HL-60 (cell line): ENCODE measurements around the gene ESPN.
A peak's percentile ranks its signal among the peaks of the same experiment; 100 is the strongest.

Experiments
- DNase-seq, 2 experiments: peaks; one replicate each; pipeline ENCODE4 v3.0.0-alpha.2; 2010 to 2020; ENCODE audit warnings: low read depth in 1 of 2, low spot score in 1 of 2
- H3K27ac ChIP-seq: fragments of 250-450 bp; sonication (Bioruptor Pico); replicated peaks from 2 replicates; pipeline ENCODE4 v1.5.1; 2020; ENCODE audit warnings: mild to moderate bottlenecking, moderate library complexity
- H3K27me3 ChIP-seq: fragments of 250-450 bp; sonication (Bioruptor Pico); 2 replicates; pipeline ENCODE4 v1.5.1; 2021; ENCODE audit warnings: mild to moderate bottlenecking, moderate library complexity; ENCODE audit not compliant: insufficient read depth, poor library complexity, severe bottlenecking
- H3K4me3 ChIP-seq: replicated peaks from 2 replicates; pipeline ENCODE4 v1.5.1; 2011; ENCODE audit warnings: mild to moderate bottlenecking, control low read depth, low read length; ENCODE audit not compliant: insufficient read depth
- GABPA ChIP-seq: IDR thresholded peaks from 2 replicates; pipeline ENCODE4 v1.6.1; 2012; ENCODE audit warnings: low read depth
- POLR2AphosphoS5 ChIP-seq: IDR thresholded peaks from 2 replicates; pipeline ENCODE4 v1.6.1; 2012; ENCODE audit warnings: low read depth
- SPI1 ChIP-seq: IDR thresholded peaks from 2 replicates; pipeline ENCODE4 v1.6.1; 2012; ENCODE audit warnings: low read depth, mild to moderate bottlenecking, borderline replicate concordance
- TF ChIP-seq, protein P1 (sequence below): IDR thresholded peaks from one replicate; pipeline ENCODE4 v1.5.1; 2011; ENCODE audit warnings: low read length, control low read depth, inconsistent platforms; ENCODE audit not compliant: insufficient read depth
- TF ChIP-seq, protein P2 (sequence below): IDR thresholded peaks from 2 replicates; pipeline ENCODE4 v1.6.1; 2012; ENCODE audit warnings: low read depth; ENCODE audit not compliant: insufficient replicate concordance

ESPN gene

DNA sequence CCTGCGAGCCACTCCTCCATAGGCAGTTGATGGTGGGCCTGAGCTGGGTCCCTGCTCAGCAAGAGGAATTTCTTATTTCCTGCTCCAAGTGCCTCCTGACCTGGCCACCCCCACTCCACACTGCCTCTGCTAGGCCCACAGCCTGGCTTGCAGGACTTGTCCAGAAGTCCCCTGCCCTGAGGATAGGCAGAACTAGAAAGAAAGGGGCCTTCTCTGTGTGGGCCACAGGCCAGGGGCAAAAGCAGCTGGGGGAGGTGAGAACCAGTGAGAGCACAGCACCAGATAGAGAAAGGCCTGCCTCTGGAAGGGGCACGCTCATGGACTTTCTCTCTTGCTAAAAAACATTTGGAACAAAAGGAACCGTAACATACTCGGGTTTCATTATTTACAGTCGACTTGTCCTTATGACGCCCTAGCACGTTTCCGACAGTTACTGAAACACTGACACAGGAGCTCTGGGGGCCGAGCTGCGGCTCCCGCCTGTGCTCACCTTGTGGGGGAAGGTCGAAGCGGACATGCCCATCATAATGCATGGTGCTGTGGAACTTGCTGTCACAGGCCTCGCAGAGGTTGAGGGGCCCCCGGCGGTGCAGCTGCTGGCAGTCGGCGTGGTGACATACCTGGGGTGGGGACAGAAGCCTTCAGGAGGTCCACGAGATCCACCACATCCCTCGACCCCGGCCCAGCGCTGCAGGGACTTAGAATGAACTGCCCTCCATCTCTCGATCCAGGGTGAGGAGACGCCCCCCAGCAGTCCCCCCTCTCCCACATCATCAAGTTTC, 52.7 kb downstream of the ESPN start:
- peaks cover 3% of the 10 kb centered on the region for H3K27me3 ChIP-seq

DNA sequence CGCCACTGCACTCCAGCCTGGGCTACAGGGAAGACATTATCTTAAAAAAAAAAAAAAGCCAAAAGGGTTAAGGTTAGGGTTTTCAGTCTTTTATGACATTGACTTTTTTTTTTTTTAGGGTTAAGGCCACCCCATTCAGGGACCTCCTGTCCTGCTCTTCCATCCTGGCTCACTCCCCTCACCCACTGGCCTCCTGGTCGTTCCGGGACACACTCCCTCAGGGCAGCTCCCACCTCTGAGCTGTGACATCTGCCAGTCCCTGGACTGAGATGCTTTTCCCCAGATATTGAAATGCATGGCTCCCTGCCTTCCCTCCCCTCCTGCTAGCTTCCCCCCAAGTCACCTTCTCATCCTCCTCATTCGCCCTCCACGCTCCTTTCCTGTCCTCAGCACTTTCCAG, 57.2 kb downstream of the ESPN start:
- no peak for DNase-seq
- Histone ChIP-seq H3K27me3 (peaks cover 42% of the 10 kb centered on the region), H3K4me3 (no peak overlapping the region), H3K27ac (no peak overlapping the region)
- TF ChIP-seq SPI1, result no peak
- TF ChIP-seq GABPA, result no peak
- no peak for TF ChIP-seq POLR2AphosphoS5
- TF ChIP-seq, protein P1, sequence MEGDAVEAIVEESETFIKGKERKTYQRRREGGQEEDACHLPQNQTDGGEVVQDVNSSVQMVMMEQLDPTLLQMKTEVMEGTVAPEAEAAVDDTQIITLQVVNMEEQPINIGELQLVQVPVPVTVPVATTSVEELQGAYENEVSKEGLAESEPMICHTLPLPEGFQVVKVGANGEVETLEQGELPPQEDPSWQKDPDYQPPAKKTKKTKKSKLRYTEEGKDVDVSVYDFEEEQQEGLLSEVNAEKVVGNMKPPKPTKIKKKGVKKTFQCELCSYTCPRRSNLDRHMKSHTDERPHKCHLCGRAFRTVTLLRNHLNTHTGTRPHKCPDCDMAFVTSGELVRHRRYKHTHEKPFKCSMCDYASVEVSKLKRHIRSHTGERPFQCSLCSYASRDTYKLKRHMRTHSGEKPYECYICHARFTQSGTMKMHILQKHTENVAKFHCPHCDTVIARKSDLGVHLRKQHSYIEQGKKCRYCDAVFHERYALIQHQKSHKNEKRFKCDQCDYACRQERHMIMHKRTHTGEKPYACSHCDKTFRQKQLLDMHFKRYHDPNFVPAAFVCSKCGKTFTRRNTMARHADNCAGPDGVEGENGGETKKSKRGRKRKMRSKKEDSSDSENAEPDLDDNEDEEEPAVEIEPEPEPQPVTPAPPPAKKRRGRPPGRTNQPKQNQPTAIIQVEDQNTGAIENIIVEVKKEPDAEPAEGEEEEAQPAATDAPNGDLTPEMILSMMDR, result no peak
- TF ChIP-seq, protein P2, sequence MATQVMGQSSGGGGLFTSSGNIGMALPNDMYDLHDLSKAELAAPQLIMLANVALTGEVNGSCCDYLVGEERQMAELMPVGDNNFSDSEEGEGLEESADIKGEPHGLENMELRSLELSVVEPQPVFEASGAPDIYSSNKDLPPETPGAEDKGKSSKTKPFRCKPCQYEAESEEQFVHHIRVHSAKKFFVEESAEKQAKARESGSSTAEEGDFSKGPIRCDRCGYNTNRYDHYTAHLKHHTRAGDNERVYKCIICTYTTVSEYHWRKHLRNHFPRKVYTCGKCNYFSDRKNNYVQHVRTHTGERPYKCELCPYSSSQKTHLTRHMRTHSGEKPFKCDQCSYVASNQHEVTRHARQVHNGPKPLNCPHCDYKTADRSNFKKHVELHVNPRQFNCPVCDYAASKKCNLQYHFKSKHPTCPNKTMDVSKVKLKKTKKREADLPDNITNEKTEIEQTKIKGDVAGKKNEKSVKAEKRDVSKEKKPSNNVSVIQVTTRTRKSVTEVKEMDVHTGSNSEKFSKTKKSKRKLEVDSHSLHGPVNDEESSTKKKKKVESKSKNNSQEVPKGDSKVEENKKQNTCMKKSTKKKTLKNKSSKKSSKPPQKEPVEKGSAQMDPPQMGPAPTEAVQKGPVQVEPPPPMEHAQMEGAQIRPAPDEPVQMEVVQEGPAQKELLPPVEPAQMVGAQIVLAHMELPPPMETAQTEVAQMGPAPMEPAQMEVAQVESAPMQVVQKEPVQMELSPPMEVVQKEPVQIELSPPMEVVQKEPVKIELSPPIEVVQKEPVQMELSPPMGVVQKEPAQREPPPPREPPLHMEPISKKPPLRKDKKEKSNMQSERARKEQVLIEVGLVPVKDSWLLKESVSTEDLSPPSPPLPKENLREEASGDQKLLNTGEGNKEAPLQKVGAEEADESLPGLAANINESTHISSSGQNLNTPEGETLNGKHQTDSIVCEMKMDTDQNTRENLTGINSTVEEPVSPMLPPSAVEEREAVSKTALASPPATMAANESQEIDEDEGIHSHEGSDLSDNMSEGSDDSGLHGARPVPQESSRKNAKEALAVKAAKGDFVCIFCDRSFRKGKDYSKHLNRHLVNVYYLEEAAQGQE, result no peak

More for the DNA sequence above, 52.7 kb downstream of the ESPN start:
- H3K27ac ChIP-seq, result no peak overlapping the region
- no peak for DNase-seq
- TF ChIP-seq GABPA (no peak), POLR2AphosphoS5 (no peak), SPI1 (no peak)
- TF ChIP-seq, protein P1, result no peak
- TF ChIP-seq, protein P2, result no peak
- H3K4me3 ChIP-seq, result no peak overlapping the region

DNA sequence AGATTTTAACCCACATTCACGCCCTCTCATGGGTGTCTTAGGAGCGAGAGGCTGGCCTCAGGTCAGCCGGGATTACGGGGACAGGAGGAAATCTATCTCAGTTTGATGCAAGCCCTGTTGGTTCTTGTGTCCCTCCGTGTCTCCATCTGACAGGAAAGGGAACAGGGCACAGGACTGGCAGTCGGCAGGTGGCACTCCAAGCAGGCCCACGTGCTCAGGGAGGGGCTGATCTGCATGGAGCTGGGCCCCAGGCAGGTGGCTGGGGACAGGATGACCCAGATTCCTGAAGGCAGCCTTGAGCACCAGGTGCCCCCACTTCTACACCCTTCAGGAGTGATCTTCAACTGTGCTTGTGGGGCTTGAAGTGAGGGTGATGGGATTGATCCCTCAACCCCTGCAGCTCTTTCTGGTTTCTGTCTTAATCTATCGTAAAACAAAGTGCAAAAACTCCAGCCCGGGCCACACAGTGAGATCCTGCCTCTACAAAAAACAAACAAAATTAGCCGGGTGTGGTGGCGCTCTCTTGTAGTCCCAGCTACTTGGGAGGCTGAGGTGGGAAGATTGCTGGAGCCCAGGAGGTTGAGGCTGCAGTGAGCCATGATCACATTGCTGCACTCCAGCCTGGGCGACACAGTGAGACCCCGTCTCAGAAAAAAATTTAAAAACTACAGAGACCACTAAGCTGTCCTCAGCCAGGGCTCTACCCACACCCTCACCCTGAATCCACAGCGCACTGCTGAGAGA, 58.6 kb downstream of the ESPN start:
- peaks cover 51% of the 10 kb centered on the region for H3K27me3 ChIP-seq
- TF ChIP-seq POLR2AphosphoS5 (no peak), GABPA (no peak), SPI1 (no peak)
- TF ChIP-seq, protein P1, result no peak
- TF ChIP-seq, protein P2, result no peak
- peak in 1 of 2 experiments; percentile 4 for DNase-seq
- H3K4me3 ChIP-seq, result no peak overlapping the region
- no peak overlapping the region for H3K27ac ChIP-seq
